Fibroblast of lung (primary cell): ENCODE data around the gene ANTXRL. TPM values are rescaled to one million over a fixed set of nuclear protein-coding genes. Genes with fewer than 3 reads are reported as not detected.

Source experiments
- DNase-seq, 2 donors: peaks; one replicate each; pipeline versions ENCODE4 v3.0.0 to v3.0.0-alpha.2; 2010; ENCODE audit warnings: low read depth in 2 of 2
- H2AFZ ChIP-seq: 2 replicates; pipeline ENCODE4 v1.5.1; 2012; ENCODE audit warnings: low read length, control low read depth, inconsistent platforms
- H3K27ac ChIP-seq: 2 replicates; pipeline ENCODE4 v1.5.1; 2011; ENCODE audit warnings: low read length, control low read depth; ENCODE audit not compliant: insufficient read depth
- H3K27me3 ChIP-seq: 2 replicates; pipeline ENCODE4 v1.5.1; 2011; ENCODE audit warnings: mild to moderate bottlenecking, low read length; ENCODE audit not compliant: control insufficient read depth, insufficient read depth
- H3K36me3 ChIP-seq: 2 replicates; pipeline ENCODE4 v1.5.1; 2011; ENCODE audit warnings: low read length; ENCODE audit not compliant: control insufficient read depth, insufficient read depth
- H3K4me1 ChIP-seq: 2 replicates; pipeline ENCODE4 v1.5.1; 2011; ENCODE audit warnings: low read length; ENCODE audit not compliant: control insufficient read depth, insufficient read depth; ENCODE audit errors: extremely low read depth
- H3K4me2 ChIP-seq: 2 replicates; pipeline ENCODE4 v1.5.1; 2011; ENCODE audit warnings: low read length, control low read depth; ENCODE audit not compliant: insufficient read depth; ENCODE audit errors: extremely low read depth
- H3K4me3 ChIP-seq, 4 experiments: fragments of 200-600 bp in 1 of 4; sonication (generic) in 1 of 4; replicated peaks in 1 of 4; 2 replicates each; pipeline ENCODE4 v1.5.1; 2011 to 2016; ENCODE audit warnings: low read length in 4 of 4, low read depth in 3 of 4, mild to moderate bottlenecking in 3 of 4, control low read depth in 2 of 4, inconsistent platforms in 1 of 4, mixed read lengths in 1 of 4; ENCODE audit not compliant: insufficient read depth in 1 of 4; ENCODE audit errors: control extremely low read depth in 1 of 4
- H3K79me2 ChIP-seq: 2 replicates; pipeline ENCODE4 v1.5.1; 2012; ENCODE audit warnings: mild to moderate bottlenecking, low read length, inconsistent platforms; ENCODE audit not compliant: control insufficient read depth, insufficient read depth
- H3K9ac ChIP-seq: 2 replicates; pipeline ENCODE4 v1.5.1; 2011; ENCODE audit warnings: mild to moderate bottlenecking, low read length, control low read depth; ENCODE audit not compliant: insufficient read depth
- H3K9me3 ChIP-seq: 2 replicates; pipeline ENCODE4 v1.5.1; 2012; ENCODE audit warnings: low read depth, low read length; ENCODE audit not compliant: control insufficient read depth, insufficient read depth
- H4K20me1 ChIP-seq: 2 replicates; pipeline ENCODE4 v1.5.1; 2011; ENCODE audit warnings: low read length; ENCODE audit not compliant: control insufficient read depth, insufficient read depth; ENCODE audit errors: extremely low read depth
- EZH2 ChIP-seq: IDR thresholded peaks from 2 replicates; pipeline ENCODE4 v1.5.1; 2012; ENCODE audit warnings: low read length, control low read depth, mild to moderate bottlenecking; ENCODE audit errors: missing control alignments
- polyA plus RNA-seq, 2 donors: library from polyadenylated mRNA; depleted of rRNA in 1 of 2; stranded (reverse) in 1 of 2; unstranded in 1 of 2; fragments of >200 nt; gene quantifications; 2 replicates each; pipeline ENCODE4 v1.2.1, GENCODE V29; 2011 to 2012; ENCODE audit warnings: missing spikeins in 1 of 2
- total RNA-seq: library from RNA; depleted of rRNA; stranded (reverse); fragments of >200 nt; gene quantifications from 2 replicates; pipeline ENCODE4 v1.2.1, GENCODE V29; 2014
- TF ChIP-seq, protein P1 (sequence below), 2 donors: IDR thresholded peaks in 1 of 2; conservative IDR thresholded peaks in 1 of 2; 1 replicate in 1 of 2; 2 replicates in 1 of 2; pipeline ENCODE4 v1.5.1; 2011 to 2012; ENCODE audit warnings: low read length in 2 of 2, control low read depth in 1 of 2, inconsistent platforms in 1 of 2, low read depth in 1 of 2, mild to moderate bottlenecking in 1 of 2

Gene ANTXRL
- total and polyA plus RNA-seq, 2 donors (not counting 1 experiment from before 2014, with no cell fraction given) = not detected

DNA sequence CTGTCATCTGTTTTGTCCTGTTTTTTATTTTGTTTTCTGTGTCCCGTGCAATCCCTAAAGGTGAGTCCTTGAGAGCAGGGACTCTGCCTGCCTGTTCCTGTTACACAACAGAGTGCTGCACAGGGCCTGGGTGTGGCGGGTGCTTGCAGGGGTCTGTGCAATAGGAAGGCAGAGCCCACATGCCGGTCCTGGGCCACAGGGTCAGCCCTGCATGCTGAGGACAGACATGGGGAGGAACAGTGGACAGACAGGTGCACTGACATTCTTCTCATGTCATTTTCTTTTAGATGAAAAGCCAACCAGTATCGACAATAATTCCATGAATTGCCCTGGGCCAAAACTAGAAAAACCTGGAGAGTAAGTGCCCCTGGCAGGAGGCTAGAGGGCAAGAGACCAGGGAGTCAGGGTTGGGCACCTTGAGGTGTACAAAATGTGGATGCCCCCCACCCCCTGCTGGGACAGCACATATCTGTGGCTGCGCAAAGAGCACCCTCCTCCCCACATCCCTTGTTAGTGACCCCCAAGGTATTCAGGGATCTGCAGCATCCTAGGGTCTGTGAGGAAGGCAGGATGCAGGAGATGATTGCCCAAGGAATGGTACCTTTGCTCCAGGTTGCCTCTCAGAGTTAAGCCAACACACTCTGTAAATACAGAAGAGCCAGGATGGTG lies 19.9 kb downstream of the ANTXRL start:
- H3K9ac ChIP-seq = no peak overlapping the region
- H3K79me2 ChIP-seq = no peaks in the 10 kb centered on the region
- peaks cover 10% of the 10 kb centered on the region for H3K27me3 ChIP-seq
- no peak overlapping the region for H2AFZ ChIP-seq
- no peak for DNase-seq
- no peak overlapping the region for H3K4me2 ChIP-seq
- H3K36me3 ChIP-seq = no peaks in the 10 kb centered on the region
- no peak overlapping the region for H3K4me3 ChIP-seq
- TF ChIP-seq, protein P1, sequence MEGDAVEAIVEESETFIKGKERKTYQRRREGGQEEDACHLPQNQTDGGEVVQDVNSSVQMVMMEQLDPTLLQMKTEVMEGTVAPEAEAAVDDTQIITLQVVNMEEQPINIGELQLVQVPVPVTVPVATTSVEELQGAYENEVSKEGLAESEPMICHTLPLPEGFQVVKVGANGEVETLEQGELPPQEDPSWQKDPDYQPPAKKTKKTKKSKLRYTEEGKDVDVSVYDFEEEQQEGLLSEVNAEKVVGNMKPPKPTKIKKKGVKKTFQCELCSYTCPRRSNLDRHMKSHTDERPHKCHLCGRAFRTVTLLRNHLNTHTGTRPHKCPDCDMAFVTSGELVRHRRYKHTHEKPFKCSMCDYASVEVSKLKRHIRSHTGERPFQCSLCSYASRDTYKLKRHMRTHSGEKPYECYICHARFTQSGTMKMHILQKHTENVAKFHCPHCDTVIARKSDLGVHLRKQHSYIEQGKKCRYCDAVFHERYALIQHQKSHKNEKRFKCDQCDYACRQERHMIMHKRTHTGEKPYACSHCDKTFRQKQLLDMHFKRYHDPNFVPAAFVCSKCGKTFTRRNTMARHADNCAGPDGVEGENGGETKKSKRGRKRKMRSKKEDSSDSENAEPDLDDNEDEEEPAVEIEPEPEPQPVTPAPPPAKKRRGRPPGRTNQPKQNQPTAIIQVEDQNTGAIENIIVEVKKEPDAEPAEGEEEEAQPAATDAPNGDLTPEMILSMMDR (conservative IDR thresholded peaks at IDR 0.05 in 1 of 2, IDR thresholded peaks at IDR 0.05 in 1 of 2; ENCODE audit: low read depth in 1 of 2, low read length in 2 of 2) = no peak
- no peak for TF ChIP-seq EZH2
- H3K4me1 ChIP-seq = no peaks in the 10 kb centered on the region
- H4K20me1 ChIP-seq = no peaks in the 10 kb centered on the region
- no peaks in the 10 kb centered on the region for H3K9me3 ChIP-seq
- H3K27ac ChIP-seq = no peak overlapping the region

DNA sequence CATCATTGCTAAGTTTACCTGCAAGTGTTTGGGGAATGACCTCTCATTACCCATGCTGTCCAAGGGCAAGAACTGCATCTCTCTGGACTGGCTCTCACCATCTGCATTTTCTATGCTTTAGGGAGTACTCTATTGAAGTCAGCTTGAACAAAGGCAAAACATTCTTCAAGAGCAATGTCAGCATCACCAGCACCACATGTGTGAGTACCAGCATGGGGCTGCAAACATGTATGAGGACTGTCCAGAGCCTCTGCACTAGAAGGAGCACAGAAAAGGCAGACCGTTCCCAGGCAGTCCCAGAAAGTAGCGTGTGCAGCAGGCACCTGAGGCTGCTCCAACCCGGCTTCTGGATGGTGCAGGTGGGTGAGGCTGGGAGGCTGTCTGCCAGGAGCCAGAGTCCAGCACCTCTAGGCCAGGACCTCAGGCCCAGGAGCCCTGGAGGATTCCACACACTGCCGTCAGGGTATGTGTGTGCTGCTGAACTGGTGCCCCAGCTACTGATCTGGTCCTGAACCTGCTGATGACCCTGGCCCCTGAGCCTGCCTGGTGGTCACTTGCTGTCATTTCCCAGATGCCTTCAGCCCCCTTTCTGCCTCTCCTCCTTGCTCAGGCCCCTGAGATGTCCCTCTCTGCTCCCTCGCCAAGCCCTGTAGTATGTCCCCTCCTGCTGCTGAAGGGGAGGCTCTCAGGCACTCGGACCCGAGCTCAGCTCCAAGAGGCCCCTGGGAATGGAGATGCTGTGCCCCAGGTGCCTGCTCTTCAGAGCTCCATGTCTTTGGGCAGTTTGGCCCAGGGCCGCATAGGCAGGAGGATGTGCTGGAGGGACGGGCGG lies 20.7 kb downstream of the ANTXRL start:
- no peaks in the 10 kb centered on the region for H4K20me1 ChIP-seq
- no peak overlapping the region for H2AFZ ChIP-seq
- H3K4me2 ChIP-seq = no peak overlapping the region
- H3K27ac ChIP-seq = no peak overlapping the region
- H3K9ac ChIP-seq = no peak overlapping the region
- TF ChIP-seq, protein P1 (conservative IDR thresholded peaks at IDR 0.05 in 1 of 2, IDR thresholded peaks at IDR 0.05 in 1 of 2; ENCODE audit: low read depth in 1 of 2, low read length in 2 of 2) = no peak
- no peak for TF ChIP-seq EZH2
- H3K79me2 ChIP-seq = no peaks in the 10 kb centered on the region
- no peaks in the 10 kb centered on the region for H3K36me3 ChIP-seq
- H3K27me3 ChIP-seq = peaks cover 10% of the 10 kb centered on the region
- H3K4me1 ChIP-seq = no peaks in the 10 kb centered on the region
- no peak for DNase-seq
- no peak overlapping the region for H3K4me3 ChIP-seq
- H3K9me3 ChIP-seq = no peaks in the 10 kb centered on the region

DNA sequence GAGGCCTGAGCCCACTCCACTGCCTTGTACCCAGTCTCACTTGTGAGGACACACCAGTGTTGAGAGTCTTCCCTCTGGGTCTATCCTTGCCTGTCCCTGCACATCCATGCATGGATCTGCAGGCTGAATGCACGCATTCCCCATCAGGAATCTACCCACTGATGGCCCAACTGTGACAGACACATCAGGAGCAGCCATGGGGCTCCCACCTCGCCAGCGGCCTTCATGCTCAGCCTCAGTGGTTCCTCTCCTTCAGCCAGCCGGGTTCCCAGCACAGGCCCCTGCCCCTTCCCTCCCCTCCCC lies 21.3 kb downstream of the ANTXRL start:
- TF ChIP-seq EZH2 = no peak
- TF ChIP-seq, protein P1 (conservative IDR thresholded peaks at IDR 0.05 in 1 of 2, IDR thresholded peaks at IDR 0.05 in 1 of 2; ENCODE audit: low read depth in 1 of 2, low read length in 2 of 2) = no peak
- H3K27me3 ChIP-seq = peaks cover 10% of the 10 kb centered on the region
- no peaks in the 10 kb centered on the region for H3K4me1 ChIP-seq
- no peaks in the 10 kb centered on the region for H3K9me3 ChIP-seq
- H4K20me1 ChIP-seq = no peaks in the 10 kb centered on the region
- no peaks in the 10 kb centered on the region for H3K79me2 ChIP-seq
- H3K27ac ChIP-seq = no peak overlapping the region
- no peaks in the 10 kb centered on the region for H3K36me3 ChIP-seq
- DNase-seq = no peak
- H3K9ac ChIP-seq = no peak overlapping the region
- H2AFZ ChIP-seq = no peak overlapping the region
- H3K4me3 ChIP-seq = no peak overlapping the region
- no peak overlapping the region for H3K4me2 ChIP-seq
